Non-pigmented ciliary epithelial cell (primary cell): ENCODE results near the gene PINLYP.
"Not testable (repeated sequence)": the region's sequence is repeated elsewhere in the genome, so short reads cannot be mapped to it uniquely, and the experiment has no call there.

Experiments used
- DNase-seq: peaks from one replicate; pipeline ENCODE4 v3.0.0-alpha.2; 2010; ENCODE audit warnings: low read depth

Gene PINLYP

DNA sequence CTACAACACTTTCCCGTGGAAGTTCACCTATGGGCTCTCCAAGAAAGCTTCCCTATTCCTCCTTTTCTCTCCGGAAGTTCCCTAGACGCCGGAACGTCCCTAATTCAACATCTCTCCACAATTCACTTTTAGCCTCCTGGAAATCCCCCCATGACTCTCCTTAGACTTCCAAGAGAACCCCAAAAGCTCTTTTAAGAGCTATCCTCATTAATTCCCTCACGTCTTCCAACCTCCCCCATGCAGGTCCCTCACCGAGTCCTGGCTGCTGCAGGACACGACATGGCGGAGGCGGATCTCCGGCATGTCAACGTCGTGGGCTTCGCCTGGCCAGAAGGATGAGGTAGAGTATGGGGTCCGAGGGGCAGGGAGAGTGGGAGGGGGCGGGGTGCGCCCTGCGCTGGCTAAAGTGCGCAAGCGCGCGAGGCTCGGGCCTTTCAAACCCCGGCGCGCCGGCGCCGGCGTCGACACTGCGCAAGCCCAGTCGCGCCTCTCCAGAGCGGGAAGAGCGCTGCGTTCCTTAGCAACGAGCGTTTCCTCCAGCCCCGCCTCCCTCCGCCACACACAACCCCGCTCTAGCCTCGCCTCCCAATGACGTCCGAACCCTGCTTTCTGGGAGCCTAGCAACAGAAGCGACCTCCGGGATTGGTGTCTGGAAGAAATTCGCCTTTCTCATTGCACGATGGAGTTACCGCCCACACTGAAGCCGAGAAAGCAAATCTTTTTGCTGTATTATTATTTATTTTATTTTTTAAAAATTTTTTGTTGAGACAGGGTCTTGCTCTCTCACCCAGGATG, at the start of gene PINLYP, which contains the start of gene XRCC1:
PINLYP (plus strand) TSS at position 646 of the 795 bp plus-strand sequence. CDS start 1,391 bp downstream, outside the sequence.
XRCC1 (minus strand) TSS at position 372 of the 795 bp plus-strand sequence; CDS start at position 303, 69 bp downstream.
- DNase-seq: peak; percentile 96

DNA sequence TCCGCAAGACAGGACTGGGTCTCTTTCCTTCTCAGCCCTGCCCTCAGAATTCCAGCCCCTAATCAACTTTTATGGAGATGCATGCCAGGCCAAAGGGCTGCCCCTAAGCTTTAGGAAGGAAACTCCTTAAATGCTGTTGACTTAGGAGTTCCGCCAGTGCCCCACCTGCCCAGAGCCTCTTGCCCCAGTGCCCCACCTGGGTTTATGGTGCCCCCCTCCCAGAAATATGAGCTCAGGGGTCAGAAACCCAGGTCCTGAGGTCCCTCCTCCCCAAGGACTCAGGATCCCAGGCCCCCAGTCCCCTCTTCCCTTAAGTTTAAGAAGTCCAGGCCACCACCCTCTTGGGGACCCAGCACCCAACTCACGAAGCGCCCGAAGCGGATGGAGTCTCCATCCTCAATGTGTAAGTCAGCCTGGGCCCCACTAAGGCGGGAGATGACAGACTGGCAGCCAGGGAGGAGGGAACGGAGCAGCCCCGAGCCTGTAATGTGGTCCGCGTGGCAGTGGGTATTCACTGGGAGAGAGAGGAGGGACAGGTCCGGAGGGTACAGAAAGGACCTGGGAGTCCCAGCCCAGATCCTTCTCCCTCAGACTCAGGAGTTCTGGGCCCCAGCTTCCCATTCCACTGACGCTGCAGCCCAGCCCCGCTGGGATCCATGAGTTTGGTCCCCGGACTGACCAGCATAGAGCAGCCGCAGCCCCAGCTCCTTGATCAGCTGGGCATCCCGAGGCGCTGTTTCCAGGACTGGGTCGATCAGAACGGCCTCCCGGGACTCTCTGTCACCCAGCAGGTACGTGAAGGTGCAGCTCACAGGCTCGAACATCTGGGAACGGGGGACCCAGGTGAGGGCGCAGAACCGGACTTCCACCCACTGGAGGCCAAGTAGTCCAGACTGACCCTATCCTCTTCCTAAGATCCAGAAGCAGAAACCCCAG, 49.5 kb upstream of the PINLYP start:
- no peak for DNase-seq

DNA sequence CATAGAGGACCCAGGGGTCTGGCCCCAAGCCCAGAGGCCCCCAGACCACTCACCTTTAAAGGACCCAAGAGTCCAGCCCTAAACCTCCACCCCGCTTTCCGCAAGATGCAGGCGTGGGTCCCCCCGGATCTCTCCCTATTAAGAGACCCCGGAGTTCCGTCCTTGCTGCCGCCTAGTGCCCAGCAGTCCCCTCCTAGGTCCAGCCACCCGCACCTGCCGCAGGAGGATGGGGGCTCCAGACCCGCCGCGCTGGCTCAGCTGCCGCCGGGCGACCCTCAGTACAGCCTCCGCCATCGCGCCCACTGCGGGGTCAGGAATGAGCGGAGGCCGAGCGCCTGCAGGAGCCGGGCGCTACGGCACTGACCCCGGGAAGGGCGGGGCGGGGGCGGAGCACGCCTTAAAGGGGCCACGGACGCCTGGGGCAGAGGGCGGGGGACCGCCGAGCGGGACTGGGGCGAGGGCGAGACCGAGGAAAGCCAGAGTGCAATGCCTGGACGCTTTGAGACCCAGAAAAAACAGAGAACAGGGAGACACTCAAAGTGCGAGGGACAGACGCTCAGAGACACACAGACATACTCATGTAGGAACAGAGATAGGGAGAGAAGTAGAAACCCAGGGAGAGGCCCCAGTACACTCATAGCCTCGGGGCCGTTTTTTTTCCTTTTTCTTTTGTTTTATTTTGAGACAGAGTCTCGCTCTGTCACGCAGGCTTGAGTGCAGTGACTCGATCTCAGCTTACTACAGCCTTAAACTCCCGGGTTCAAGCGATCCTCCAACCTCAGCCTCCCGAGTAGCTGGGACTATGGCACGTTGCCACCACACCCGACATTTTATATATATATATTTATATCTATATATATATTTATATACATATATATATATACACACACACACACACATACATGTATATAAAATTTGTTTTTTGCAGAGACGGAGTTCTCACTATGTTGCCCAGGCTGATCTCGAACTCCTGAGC, 48.4 kb upstream of the PINLYP start, which contains the start of gene ETHE1:
ETHE1 (minus strand) TSS at position 318 of the 976 bp plus-strand sequence; CDS start at position 294, 24 bp downstream.
- no peak for DNase-seq

DNA sequence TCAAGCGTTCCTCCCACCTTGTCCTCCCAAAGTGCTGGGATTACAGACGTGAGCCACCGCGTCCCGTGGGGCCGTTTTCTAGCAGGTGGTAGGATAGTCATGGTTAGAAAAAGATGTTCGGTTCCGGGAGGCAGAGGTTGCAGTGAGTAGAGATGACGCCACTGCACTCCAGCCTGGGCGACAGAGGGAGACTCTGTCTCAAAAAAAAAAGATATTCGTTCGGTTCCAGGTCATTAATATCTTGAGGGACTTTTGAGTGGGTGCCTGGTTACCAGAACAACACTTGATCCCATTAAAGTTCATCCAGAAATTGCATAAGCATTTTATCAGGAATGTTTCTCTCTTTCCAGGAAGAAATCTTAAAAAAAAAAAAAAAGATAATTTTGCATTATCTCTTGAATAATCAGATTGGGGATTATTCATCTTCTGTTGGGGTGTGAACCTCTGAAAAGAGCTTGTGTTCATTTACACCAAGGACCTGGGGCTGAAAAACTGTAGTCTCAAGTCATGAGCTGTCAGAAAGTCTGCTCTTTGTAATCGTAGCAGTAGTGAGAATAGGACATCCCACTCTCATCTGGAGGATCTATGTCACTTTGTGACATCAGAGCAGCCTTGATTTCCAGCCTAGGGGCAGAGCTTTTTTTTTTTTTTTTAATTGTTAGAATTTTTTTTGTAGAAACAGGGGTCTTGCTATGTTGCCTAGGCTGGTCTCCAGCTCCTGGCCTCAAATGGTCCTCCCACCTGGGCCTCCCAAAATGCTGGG, 47.6 kb upstream of the PINLYP start:
- no peak for DNase-seq

DNA sequence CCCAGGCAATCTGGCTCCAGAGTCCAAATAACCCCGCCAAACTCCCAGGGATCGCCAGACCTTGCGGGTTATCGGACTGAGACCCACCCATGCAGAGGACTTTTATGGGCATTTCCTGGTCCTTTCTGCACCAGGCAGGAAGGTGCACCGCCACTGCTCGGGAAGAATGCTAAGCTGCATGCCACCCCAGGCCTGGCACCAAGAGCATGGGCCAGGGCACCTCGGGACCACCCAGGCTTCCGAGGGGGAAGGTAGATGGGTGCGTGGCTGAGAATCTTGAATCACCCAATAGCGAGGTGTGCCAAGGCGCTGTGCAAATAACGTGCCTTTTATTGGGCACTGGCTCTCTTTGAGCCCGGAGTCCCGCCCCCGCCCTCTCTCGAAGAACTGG, 43.0 kb upstream of the PINLYP start:
- no peak for DNase-seq

DNA sequence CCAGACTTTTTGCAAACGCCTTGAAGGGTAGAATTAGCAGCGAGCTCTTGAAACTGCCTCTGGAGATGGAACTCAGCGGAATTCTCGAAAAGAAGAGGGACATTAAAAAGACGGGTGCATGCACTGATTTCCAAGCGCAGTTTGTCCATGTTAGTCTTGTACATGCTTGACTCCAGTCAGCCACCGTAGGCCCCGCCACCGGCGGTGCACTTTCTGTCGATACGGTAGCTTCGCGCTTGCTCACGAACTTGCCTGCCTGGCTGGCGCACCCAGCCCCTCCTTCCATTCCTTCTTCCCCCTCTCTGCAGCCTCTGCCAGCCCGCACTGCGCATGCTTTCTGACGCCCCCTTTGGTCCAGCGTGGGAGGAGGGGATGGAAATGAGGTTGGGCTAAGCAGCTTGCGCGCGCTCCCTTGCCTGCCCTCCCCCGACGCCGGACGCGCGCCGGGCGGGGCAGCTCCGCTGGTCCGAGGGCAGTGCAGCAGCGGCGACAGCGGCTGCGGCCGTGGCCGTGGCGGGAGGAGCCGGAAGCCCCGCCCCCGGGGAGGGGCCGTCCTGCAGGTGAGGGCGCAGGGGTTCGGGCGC, 42.5 kb upstream of the PINLYP start, which contains the start of gene ZNF575:
ZNF575 (plus strand) TSS at position 227 of the 584 bp plus-strand sequence. CDS start 1,235 bp downstream, outside the sequence.
- DNase-seq: peak; percentile 80

DNA sequence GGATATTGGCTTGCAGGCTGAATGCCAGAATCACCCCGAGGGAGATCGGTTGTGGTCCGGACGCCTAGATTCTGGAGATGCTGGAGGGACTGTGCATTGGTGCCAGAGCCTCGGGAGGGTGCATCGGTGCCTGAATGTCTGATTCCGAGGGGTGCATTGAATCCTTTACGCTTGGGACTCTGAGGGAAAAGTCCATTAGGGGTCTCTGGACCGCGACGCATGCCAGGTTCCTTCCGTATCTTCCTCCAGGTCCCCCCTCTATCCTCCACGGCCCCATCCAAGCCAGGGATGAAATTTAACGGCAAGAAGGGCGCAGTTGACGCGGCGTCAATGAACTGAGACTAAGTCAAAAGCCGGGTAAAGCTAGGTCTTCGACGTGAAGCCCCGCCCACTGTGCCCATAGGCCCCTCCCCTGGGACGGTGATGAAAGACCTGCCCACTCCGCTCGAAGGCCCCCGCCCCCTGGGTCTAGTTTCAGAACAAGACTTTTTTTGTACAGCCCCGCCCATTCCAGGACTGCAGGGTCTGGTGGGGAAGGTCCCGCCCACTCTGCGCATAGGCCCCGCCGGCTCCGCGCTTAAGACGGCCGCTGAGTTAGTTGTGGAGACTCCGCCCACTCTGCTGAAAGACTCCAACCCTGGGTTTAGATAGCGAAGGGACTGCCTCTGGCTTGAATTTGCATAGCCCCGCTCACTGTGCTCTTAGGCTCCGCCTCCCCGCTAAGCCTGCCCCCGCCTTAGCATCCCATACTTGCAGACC, 41.9 kb upstream of the PINLYP start:
- DNase-seq: peak; percentile 99

DNA sequence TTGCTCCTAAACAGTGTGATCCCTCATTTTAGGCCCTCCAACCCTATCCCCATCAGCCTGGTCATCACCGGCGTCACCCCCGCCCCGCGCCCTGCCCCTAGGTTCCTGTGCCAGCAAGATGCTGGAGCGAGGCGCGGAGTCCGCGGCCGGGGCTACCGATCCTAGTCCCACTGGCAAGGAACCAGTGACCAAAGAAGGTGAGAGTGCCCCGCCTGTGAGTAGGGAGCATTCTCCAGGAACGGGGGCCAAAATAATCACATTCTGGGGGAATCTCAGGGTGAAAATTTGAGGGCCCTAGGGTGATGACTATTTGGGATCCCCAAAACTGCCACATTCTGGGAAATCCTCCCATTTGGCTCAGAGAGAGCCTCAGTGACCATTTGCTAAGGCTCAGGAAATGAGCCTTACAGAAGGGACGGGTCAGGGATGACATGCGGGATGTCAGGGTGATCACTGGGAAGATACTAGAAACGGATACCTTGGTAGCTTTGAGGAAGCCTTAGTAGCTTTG, 41.2 kb upstream of the PINLYP start:
- no peak for DNase-seq

DNA sequence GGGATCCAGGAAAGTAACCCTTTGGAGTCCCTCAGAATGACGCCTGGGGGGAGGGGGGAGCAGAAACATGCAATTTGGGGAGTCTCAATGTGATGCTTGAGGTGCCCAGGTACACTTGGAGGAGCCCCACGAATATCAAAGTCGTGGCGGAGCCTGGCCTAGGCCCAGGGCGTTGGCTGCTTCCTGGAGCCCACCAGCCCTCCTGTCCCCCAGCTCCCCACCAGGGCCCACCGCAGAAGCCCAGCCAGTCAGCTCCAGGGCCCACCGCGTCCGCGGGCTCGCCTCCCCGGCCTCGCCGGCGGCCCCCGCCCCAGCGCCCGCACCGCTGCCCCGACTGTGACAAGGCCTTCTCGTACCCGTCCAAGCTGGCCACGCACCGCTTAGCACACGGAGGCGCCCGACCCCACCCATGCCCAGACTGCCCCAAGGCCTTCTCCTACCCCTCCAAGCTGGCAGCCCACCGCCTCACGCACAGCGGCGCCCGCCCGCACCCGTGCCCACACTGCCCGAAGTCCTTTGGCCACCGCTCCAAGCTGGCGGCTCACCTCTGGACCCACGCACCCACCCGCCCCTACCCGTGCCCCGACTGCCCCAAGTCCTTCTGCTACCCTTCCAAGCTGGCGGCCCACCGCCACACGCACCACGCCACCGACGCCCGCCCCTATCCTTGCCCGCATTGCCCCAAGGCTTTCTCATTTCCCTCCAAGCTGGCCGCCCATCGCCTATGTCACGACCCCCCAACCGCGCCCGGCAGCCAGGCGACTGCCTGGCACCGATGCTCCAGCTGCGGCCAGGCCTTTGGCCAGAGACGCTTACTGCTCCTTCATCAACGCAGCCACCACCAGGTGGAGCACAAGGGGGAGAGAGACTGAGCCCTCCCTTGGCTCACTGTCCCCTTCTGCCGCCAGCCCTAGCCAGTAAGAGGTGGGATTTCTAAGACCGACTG, 40.5 kb upstream of the PINLYP start:
- DNase-seq: no peak

DNA sequence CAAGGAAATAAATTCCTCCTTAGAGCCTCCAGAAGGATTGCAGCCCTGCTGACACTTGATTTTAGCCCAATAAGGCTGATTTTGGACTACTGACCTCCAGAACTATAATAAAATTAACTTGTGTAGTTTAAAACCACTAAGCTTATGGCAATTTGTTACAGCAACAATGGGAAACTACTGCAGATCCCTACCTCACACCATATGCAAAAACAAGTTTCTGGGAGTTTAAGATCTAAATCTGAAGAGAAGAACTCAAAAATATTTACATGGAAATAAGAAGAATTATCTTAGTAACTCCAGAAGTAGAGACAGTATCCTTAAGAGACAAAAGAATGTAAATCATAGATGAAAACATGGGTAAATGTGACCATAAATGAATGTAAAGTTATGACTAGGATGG, 36.7 kb upstream of the PINLYP start:
- DNase-seq: no peak

DNA sequence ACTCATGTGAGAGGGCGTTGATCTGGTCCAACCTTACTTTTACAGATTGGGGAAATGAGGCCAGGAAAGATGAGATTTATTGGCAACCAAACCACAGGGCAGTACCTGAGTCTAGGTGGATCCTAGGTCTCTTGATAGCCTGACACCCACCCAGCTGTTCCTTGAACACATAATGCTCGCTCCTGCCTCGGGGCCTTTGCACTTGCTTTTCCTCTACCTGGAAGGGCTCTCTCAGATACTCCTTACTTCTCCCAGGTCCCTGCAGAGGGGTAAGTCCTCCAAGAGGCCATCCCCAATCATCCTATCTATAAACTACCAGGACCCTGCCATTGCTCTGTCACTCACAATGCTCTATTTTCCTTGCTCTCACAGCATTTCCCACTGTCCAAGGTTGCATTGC, 35.2 kb upstream of the PINLYP start:
- DNase-seq: no peak

DNA sequence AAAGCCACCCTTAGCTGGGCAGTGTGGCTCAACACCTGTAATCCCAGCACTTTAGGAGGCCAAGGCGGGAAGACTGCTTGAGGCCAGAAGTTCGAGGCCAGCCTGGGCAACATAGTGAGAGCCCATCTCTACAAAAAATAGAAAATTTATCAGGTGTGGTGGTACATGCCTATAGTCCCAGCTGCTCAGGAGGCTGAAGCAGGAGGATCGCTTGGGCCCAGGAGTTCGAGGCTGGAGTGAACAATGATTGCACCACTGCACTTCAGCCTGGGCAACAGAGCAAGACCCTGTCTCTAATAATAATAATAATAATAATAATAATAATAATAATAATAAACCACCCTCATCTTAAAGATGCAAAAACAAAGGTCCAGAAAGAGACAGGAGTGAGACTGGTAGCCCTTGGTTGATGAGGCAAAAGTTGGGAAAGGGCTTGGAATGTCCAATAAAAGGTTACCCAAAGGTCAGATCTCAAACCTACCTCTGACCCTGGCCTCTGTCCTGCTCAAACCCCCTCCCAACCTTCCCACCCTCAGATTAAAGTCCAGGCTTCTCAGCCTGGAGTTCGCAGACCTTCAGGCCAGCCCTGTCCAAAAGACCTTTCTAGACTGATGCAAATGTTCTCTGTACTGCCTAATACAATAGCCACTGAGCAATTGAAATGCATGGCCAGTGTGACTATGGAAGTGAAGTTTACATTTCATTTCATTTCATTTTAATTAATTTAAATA, 33.5 kb upstream of the PINLYP start:
- DNase-seq: no peak

DNA sequence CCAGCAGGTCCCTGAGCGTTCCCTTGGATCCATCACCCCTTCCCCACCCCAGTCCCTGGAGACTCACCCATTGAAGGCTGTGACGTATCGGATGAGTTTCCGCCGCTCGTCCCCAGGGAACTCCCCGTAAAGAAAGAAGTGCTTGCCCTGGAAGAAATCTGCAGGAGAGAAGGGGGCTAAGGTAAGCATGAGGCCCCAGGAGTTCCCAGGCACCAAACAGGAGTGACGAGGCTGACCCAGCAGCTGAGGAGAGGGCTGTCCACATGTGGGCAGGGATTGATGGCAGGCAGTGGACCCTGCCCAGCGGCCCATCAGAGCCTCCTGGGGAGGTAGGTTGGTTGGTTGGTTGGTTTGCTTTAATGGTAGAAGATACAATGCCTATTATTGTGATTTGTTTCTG, 31.5 kb upstream of the PINLYP start:
- no peak for DNase-seq

DNA sequence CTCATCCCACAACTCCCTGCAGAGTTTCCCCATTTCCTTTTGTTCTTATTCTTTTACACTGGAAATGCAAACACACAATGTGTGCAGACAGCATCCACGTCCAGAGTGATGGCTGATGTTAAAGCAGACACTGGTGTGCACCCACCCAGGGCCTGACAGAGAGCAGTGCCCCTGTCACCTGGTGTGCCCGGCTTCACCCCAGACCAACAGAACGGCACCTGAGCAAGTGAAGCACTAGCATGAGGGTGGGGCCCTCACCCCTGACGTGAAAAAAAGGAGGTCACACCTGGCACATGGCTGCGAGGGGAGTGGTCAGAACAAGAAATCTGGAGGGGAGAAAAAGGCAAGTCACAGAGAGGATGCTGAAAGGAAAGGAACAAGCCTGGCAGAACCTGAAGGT, 30.3 kb upstream of the PINLYP start:
- no peak for DNase-seq

DNA sequence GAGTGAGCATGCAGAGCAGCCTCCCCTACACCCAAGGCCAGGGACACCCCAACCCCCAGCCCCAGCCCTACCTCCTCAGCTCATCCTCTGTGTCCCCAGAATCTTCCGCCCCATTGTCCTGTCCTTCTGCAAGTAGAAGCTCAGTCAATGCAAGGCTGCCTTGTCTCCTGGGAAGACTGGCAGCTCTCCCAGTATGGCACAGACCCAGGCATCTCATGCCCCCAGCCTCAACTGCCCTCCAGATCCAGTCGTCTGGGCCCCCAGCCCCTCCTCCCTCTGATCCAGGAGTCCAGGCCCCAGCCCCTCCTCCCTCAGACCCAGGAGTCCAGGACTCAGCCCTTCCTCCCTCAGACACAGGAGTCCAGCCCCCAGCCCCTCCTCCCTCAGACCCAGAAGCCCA, 29.6 kb upstream of the PINLYP start:
- no peak for DNase-seq

DNA sequence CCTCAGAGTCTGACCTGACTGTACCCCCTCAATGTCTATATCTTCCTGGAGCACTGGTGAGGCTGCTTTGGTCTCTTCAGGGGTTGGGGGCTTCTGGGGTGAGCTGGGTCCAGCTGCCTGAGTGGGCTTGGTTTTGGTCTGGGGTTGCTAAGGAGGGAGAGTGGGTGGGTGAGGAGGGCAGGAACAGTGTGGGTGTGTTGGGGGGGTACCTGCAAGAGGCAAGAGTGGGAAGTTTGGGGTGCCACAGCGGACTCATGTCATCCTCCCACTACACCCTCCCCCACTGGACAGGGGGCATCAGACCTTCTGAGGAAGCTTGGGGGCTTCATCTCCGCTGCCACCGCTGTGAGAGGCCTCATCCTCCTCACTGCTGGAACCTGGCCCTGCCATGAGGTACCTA, 29.0 kb upstream of the PINLYP start:
- no peak for DNase-seq

DNA sequence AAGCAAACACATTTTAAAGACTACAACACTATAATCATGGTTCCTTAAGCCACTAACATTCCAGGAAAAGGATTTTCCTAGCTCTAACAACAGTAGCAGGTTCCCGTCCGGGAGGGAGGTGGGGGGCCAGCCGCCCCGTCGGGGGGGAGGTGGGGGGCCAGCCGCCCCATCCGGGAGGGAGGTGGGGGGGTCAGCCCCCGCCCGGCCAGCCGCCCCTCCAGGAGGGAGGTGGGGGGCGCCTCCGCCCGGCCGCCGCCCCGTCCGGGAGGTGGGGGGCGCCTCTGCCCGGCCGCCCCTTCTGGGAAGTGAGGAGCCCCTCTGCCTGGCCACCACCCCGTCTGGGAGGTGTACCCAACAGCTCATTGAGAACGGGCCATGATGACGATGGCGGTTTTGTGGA, 27.7 kb upstream of the PINLYP start:
- DNase-seq: not testable (repeated sequence)
